HG02678 (cell line): Measurements from ENCODE around the gene PRDM16.

Experiments
- ATAC-seq: cut with Tn5 transposase; IDR thresholded peaks from one replicate; pipeline ENCODE4 v1.9.1; 2021; ENCODE audit warnings: mild to moderate bottlenecking, moderate library complexity; ENCODE audit not compliant: unreplicated experiment

Gene PRDM16

GRCh38 chr1:3327389-3327702 is 258.3 kb downstream of the PRDM16 start:
- no peak for ATAC-seq

GRCh38 chr1:3327936-3328590 is 259.1 kb downstream of the PRDM16 start:
- no peak for ATAC-seq

- ATAC-seq = no peak
These were observed 260.8 kb downstream of the PRDM16 start for GRCh38 chr1:3329640-3330281.

- no peak for ATAC-seq
These were observed 261.8 kb downstream of the PRDM16 start for GRCh38 chr1:3330771-3331245.

GRCh38 chr1:3331564-3331963 is 262.6 kb downstream of the PRDM16 start:
- no peak for ATAC-seq

GRCh38 chr1:3332043-3332442 is 263.0 kb downstream of the PRDM16 start:
- no peak for ATAC-seq

GRCh38 chr1:3332662-3333061 is 263.7 kb downstream of the PRDM16 start:
- no peak for ATAC-seq

- ATAC-seq = no peak
These were observed 264.9 kb downstream of the PRDM16 start for GRCh38 chr1:3333903-3334302.

GRCh38 chr1:3334366-3334765 is 265.4 kb downstream of the PRDM16 start:
- no peak for ATAC-seq

GRCh38 chr1:3335754-3336640 is 267.0 kb downstream of the PRDM16 start:
- no peak for ATAC-seq

GRCh38 chr1:3336641-3337630 is 267.9 kb downstream of the PRDM16 start:
- ATAC-seq = no peak

GRCh38 chr1:3337798-3338724 is 269.1 kb downstream of the PRDM16 start:
- ATAC-seq = no peak

- no peak for ATAC-seq
These were observed 269.7 kb downstream of the PRDM16 start for GRCh38 chr1:3338725-3339070.

GRCh38 chr1:3339856-3340255 is 270.9 kb downstream of the PRDM16 start:
- no peak for ATAC-seq

- ATAC-seq = no peak
These were observed 271.7 kb downstream of the PRDM16 start for GRCh38 chr1:3340548-3341235.

- ATAC-seq = no peak
These were observed 272.4 kb downstream of the PRDM16 start for GRCh38 chr1:3341236-3341994.

- no peak for ATAC-seq
These were observed 274.0 kb downstream of the PRDM16 start for GRCh38 chr1:3342960-3343359.

GRCh38 chr1:3344395-3344794 is 275.4 kb downstream of the PRDM16 start:
- no peak for ATAC-seq
